Colonic mucosa (tissue), 4 donors: ENCODE measurements around the gene ENTPD1. TPM values are rescaled to one million over a fixed set of nuclear protein-coding genes. Genes with fewer than 3 reads are reported as not detected.

Experiments used
- DNase-seq: peaks from one replicate; pipeline ENCODE4 v3.0.0-alpha.2; 2020
- H3K27ac ChIP-seq: fragments of 200-600 bp; one replicate; pipeline ENCODE4 v1.8.0; 2021
- H3K27me3 ChIP-seq: fragments of 200-600 bp; one replicate; pipeline ENCODE4 v1.8.0; 2021
- H3K36me3 ChIP-seq: fragments of 200-600 bp; one replicate; pipeline ENCODE4 v1.8.0; 2021
- H3K4me1 ChIP-seq: fragments of 200-600 bp; one replicate; pipeline ENCODE4 v1.8.0; 2021; ENCODE audit warnings: mild to moderate bottlenecking
- H3K4me3 ChIP-seq: fragments of 200-600 bp; one replicate; pipeline ENCODE4 v1.8.0; 2021
- H3K9ac ChIP-seq, 2 donors: one replicate each; pipeline ENCODE4 v1.7.0; 2013; ENCODE audit warnings: control low read depth in 2 of 2, low read depth in 2 of 2, low read length in 2 of 2
- H3K9me3 ChIP-seq: fragments of 200-600 bp; one replicate; pipeline ENCODE4 v1.8.0; 2021
- CTCF ChIP-seq: fragments of 200-600 bp; IDR thresholded peaks from one replicate; pipeline ENCODE4 v1.8.0; 2022; ENCODE audit warnings: antibody characterized with exemption, mild to moderate bottlenecking
- intact Hi-C: fragments of 100-400 bp; cut with DNase I; formaldehyde crosslinking; loops from one replicate; pipeline ENCODE4 v1.14.1; 2022
- total RNA-seq, 2 donors: library from RNA; stranded (reverse); fragmentation: NEBNext Ultra II Directional in 1 of 2; extraction: Animal tissue kit (Norgen Biotek cat#: 25700) in 1 of 2; gene quantifications; one replicate each; pipeline ENCODE4 v1.2.1, GENCODE V29; 2021
- donor health status: healthy.
- donor health status: DM: no; HTN: no; CAD: no.
- donor health status: DM: no; HTN: no; CAD: no.

The ENTPD1 gene
- total RNA-seq, 2 donors from 2014 or later, result 4.5 to 10.8 TPM

DNA sequence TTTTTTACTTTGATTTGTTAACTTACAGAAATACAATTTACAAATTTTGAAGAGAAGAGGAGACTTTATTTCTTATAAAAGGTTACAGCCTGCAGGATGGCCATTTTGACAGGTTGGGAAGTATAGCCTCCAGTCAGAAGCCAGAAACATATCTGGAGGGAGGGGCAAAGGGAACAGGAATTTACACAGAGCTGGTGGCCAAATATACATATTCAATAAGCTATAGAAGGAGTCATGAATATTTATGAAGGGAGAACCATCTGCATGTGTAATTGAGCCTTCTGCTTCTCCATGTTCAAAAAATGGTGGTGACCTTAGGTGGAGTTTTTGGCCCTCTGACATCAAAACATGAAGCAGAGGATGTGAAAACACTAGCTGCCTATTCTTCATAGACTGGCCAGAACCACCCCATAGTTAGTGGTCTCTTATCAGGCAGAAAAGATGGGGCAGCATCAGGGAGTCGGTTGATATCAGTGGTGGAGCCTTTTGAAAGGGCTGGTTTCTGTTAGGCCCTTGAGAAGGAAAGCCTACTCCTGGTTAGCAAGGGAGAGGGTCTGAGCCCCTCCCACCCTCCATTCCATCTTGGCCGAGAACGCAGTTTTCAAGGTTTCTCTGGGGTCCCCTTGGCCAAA is 57.2 kb downstream of the ENTPD1 start:
- no peak overlapping the region for H3K9ac ChIP-seq
- peak overlapping the region; percentile 22 for H3K27ac ChIP-seq
- no peaks in the 10 kb centered on the region for H3K4me1 ChIP-seq
- no peak for DNase-seq
- H3K4me3 ChIP-seq, result no peak overlapping the region
- TF ChIP-seq CTCF, result no peak
- H3K9me3 ChIP-seq, result no peaks in the 10 kb centered on the region
- no peaks in the 10 kb centered on the region for H3K36me3 ChIP-seq
- no peaks in the 10 kb centered on the region for H3K27me3 ChIP-seq
- intact Hi-C loops, result no loop called here

DNA sequence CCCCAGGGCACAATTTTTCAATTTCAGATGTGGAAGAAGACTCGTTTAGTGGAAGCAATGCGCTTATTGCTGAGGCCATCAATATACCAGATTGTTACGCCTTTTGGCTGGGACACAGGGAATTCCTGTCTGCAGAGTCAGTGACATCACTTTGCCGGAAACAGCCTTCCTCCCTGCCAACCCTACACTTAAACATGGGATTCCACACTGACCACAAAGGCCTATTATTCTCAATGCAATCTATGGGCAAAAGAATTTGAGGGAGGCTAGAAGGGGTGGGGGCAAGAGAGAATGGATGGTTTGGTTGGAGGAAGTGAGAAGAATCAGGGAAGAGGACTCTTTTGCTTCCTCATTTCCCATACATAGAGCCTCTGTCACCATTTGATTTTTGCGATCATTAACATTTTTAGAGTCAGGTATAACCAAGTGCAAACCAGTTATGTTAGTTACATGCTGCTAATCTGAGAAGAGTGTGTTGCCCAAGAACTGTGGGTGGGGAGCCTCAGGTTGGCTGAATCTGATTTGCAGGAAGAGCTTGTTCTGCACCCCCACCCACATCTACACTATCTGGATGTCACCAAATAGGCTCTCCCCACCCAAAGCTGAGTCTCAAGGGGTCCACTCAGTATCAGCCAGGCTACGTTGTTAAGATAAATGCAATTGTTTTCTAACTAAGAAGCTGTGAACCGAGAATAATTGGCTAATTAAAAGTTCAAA is 58.2 kb downstream of the ENTPD1 start:
- peak; percentile 22 for DNase-seq
- no peaks in the 10 kb centered on the region for H3K36me3 ChIP-seq
- intact Hi-C loops, result no loop called here
- H3K27ac ChIP-seq, result peak overlapping the region; percentile 15
- H3K4me1 ChIP-seq, result no peaks in the 10 kb centered on the region
- no peaks in the 10 kb centered on the region for H3K9me3 ChIP-seq
- no peaks in the 10 kb centered on the region for H3K27me3 ChIP-seq
- H3K4me3 ChIP-seq, result no peak overlapping the region
- TF ChIP-seq CTCF, result no peak
- H3K9ac ChIP-seq, result no peak overlapping the region

DNA sequence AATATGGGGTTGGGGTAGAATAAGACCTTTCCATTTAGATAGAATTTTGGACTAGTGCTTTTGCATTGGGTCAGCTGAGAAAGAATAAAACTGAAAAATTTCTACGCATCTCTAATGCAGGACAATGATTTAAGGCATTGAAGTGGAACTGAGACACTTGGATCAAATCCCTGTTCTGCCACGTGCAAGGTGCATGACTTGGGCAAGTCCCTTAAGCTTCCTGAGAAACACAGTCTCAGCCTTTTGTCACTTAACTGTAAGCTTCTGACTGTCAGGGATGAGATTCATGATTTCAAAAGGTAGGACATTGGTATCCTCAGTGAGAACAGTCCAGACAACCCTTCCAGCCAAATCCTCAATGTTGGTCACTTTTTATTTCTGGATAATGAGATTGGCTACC is 59.2 kb downstream of the ENTPD1 start:
- Histone ChIP-seq H3K27ac (no peak overlapping the region), H3K27me3 (no peaks in the 10 kb centered on the region), H3K9me3 (no peaks in the 10 kb centered on the region), H3K4me1 (no peaks in the 10 kb centered on the region), H3K9ac (no peak overlapping the region), H3K4me3 (no peak overlapping the region), H3K36me3 (no peaks in the 10 kb centered on the region)
- no peak for DNase-seq
- intact Hi-C loops, result no loop called here
- no peak for TF ChIP-seq CTCF

DNA sequence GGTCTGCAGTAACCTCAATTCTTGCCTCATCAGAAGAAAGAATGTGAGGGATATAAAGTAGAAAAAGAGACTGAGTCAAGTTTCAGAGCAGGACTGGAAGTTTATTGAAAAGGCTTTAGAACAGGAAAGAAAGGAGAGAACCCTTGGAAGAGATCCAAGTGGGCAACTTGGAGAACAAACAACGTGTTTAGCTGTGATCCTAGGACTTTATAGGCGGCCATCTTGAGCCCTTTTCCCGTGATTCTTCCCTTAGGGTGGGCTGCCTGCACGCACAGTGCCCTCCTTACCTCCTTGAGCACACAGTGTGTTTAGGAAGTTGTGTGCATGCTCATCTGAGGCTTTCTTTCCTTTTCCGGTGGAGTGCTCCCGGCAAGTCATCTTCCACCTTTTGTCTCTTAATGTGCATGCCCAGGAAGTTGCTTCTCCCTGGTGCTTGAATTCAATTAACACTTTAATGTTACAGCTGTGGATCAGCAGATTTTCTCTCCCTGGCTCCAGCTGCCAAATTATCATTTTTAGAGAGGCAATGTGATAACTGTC is 59.8 kb downstream of the ENTPD1 start:
- no peak overlapping the region for H3K4me3 ChIP-seq
- TF ChIP-seq CTCF, result no peak
- H3K9me3 ChIP-seq, result no peaks in the 10 kb centered on the region
- no peak overlapping the region for H3K9ac ChIP-seq
- no peak for DNase-seq
- H3K27me3 ChIP-seq, result no peaks in the 10 kb centered on the region
- no peaks in the 10 kb centered on the region for H3K36me3 ChIP-seq
- H3K4me1 ChIP-seq, result no peaks in the 10 kb centered on the region
- intact Hi-C loops, result no loop called here
- no peak overlapping the region for H3K27ac ChIP-seq

DNA sequence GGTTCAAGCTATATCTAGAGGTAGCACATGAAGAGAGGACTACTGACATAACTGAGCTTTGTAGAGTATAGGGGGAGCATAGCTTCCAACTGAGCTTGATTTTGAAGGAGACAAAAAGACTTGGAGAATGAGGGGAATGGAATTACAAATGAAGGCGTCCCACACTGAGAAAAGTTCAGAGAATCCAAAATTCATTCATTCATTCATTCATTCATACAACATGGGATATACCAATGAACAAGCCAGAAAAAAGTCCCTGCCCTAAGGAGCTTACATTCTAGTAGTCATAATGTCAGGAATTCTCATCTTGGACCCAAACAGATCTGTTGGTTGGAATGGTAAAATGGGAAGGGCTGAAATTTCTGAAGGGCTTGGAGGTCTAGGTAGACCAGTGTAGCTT is 62.0 kb downstream of the ENTPD1 start:
- no peak overlapping the region for H3K9ac ChIP-seq
- DNase-seq, result no peak
- H3K27ac ChIP-seq, result no peak overlapping the region
- no peak for TF ChIP-seq CTCF
- H3K4me1 ChIP-seq, result no peaks in the 10 kb centered on the region
- H3K4me3 ChIP-seq, result no peak overlapping the region
- H3K9me3 ChIP-seq, result no peaks in the 10 kb centered on the region
- intact Hi-C loops, result no loop called here
- H3K36me3 ChIP-seq, result no peaks in the 10 kb centered on the region
- no peaks in the 10 kb centered on the region for H3K27me3 ChIP-seq
